HG02642 (cell line): ENCODE data around the gene MCTP2.
A peak's percentile ranks its signal among the peaks of the same experiment; 100 is the strongest.

Experiments used
- ATAC-seq: cut with Tn5 transposase; IDR thresholded peaks from one replicate; pipeline ENCODE4 v1.9.1; 2021; ENCODE audit warnings: mild to moderate bottlenecking; ENCODE audit not compliant: unreplicated experiment, poor library complexity

The MCTP2 gene

GRCh38 chr15:94259863-94260262 lies 28.5 kb downstream of the MCTP2 start:
- no peak for ATAC-seq

- ATAC-seq: no peak
These were observed 30.8 kb downstream of the MCTP2 start for GRCh38 chr15:94262201-94262600.

GRCh38 chr15:94263341-94264273 lies 32.2 kb downstream of the MCTP2 start:
- ATAC-seq: peak; percentile 63

GRCh38 chr15:94265009-94265408 lies 33.6 kb downstream of the MCTP2 start:
- no peak for ATAC-seq

- ATAC-seq: no peak
These were observed 34.6 kb downstream of the MCTP2 start for GRCh38 chr15:94265982-94266381.

GRCh38 chr15:94266789-94267188 lies 35.4 kb downstream of the MCTP2 start:
- no peak for ATAC-seq

GRCh38 chr15:94269954-94270353 lies 38.6 kb downstream of the MCTP2 start:
- no peak for ATAC-seq

GRCh38 chr15:94270570-94270969 lies 39.2 kb downstream of the MCTP2 start:
- no peak for ATAC-seq

- peak; percentile 84 for ATAC-seq
These were observed 41.0 kb downstream of the MCTP2 start for GRCh38 chr15:94272251-94272898.

GRCh38 chr15:94273826-94274225 lies 42.5 kb downstream of the MCTP2 start:
- no peak for ATAC-seq

GRCh38 chr15:94274745-94275144 lies 43.4 kb downstream of the MCTP2 start:
- ATAC-seq: no peak

- peak; percentile 56 for ATAC-seq
These were observed 46.1 kb downstream of the MCTP2 start for GRCh38 chr15:94277485-94277884.

GRCh38 chr15:94279736-94280135 lies 48.4 kb downstream of the MCTP2 start:
- ATAC-seq: no peak

- ATAC-seq: no peak
These were observed 48.9 kb downstream of the MCTP2 start for GRCh38 chr15:94280301-94280700.

- ATAC-seq: no peak
These were observed 51.2 kb downstream of the MCTP2 start for GRCh38 chr15:94282269-94283250.

GRCh38 chr15:94286583-94286982 lies 55.2 kb downstream of the MCTP2 start:
- ATAC-seq: no peak

- ATAC-seq: peak; percentile 98
These were observed 56.5 kb downstream of the MCTP2 start for GRCh38 chr15:94287794-94288246.

GRCh38 chr15:94290730-94291129 lies 59.4 kb downstream of the MCTP2 start:
- ATAC-seq: no peak

- no peak for ATAC-seq
These were observed 62.3 kb downstream of the MCTP2 start for GRCh38 chr15:94293411-94294402.
